Activated CD4-positive, CD25-positive, alpha-beta regulatory T cell (primary cell): ENCODE data around the gene PAM16.

Experiments
- DNase-seq, 4 experiments: peaks; one replicate each; lab custom pipeline; 2025; lab: John Stamatoyannopoulos, UW

The PAM16 gene

GRCh38 chr16:4371357-4372000 is 20.4 kb upstream of the PAM16 start, which contains the start of gene VASN:
Gene VASN, plus strand, starts transcription at chr16:4371848. Its CDS starts 9,030 bp downstream, at chr16:4380878.
- peak; percentile 42 to 58 (median 52) for DNase-seq

- no peak for DNase-seq
Measured at GRCh38 chr16:4370570-4371356, 19.6 kb upstream of the PAM16 start.

- no peak for DNase-seq
Measured at GRCh38 chr16:4370151-4370550, 19.0 kb upstream of the PAM16 start.

- no peak for DNase-seq
Measured at GRCh38 chr16:4369007-4369733, 18.0 kb upstream of the PAM16 start.

- DNase-seq: no peak
Measured at GRCh38 chr16:4367393-4367856, 16.3 kb upstream of the PAM16 start.

GRCh38 chr16:4366016-4366415 is 14.9 kb upstream of the PAM16 start:
- DNase-seq: no peak

- no peak for DNase-seq
Measured at GRCh38 chr16:4365615-4366014, 14.5 kb upstream of the PAM16 start.

- DNase-seq: no peak
Measured at GRCh38 chr16:4365014-4365406, 13.9 kb upstream of the PAM16 start.

- no peak for DNase-seq
Measured at GRCh38 chr16:4364196-4365013, 13.3 kb upstream of the PAM16 start.

- no peak for DNase-seq
Measured at GRCh38 chr16:4362476-4363135, 11.5 kb upstream of the PAM16 start.

GRCh38 chr16:4361944-4362311 is 10.8 kb upstream of the PAM16 start:
- DNase-seq: no peak

GRCh38 chr16:4361033-4361943 is 10.2 kb upstream of the PAM16 start:
- no peak for DNase-seq

GRCh38 chr16:4360538-4361021 is 9.5 kb upstream of the PAM16 start:
- no peak for DNase-seq

- no peak for DNase-seq
Measured at GRCh38 chr16:4359914-4360313, 8.8 kb upstream of the PAM16 start.

- peak; percentile 51 to 63 (median 60) for DNase-seq
Measured at GRCh38 chr16:4358831-4359561, 7.9 kb upstream of the PAM16 start.

GRCh38 chr16:4358236-4358635 is 7.1 kb upstream of the PAM16 start:
- no peak for DNase-seq

GRCh38 chr16:4356820-4357219 is 5.7 kb upstream of the PAM16 start:
- DNase-seq: no peak

- DNase-seq: no peak
Measured at GRCh38 chr16:4354512-4355409, 3.6 kb upstream of the PAM16 start.
